Inferior parietal cortex (tissue), 1 donor: ENCODE results near the gene METAP1D.
"Not testable (repeated sequence)": the region's sequence is repeated elsewhere in the genome, so short reads cannot be mapped to it uniquely, and the experiment has no call there.

Experiments
- DNase-seq: peaks from one replicate; pipeline ENCODE4 v3.0.0-alpha.2; 2016; ENCODE audit errors: extremely low spot score

METAP1D gene

DNA sequence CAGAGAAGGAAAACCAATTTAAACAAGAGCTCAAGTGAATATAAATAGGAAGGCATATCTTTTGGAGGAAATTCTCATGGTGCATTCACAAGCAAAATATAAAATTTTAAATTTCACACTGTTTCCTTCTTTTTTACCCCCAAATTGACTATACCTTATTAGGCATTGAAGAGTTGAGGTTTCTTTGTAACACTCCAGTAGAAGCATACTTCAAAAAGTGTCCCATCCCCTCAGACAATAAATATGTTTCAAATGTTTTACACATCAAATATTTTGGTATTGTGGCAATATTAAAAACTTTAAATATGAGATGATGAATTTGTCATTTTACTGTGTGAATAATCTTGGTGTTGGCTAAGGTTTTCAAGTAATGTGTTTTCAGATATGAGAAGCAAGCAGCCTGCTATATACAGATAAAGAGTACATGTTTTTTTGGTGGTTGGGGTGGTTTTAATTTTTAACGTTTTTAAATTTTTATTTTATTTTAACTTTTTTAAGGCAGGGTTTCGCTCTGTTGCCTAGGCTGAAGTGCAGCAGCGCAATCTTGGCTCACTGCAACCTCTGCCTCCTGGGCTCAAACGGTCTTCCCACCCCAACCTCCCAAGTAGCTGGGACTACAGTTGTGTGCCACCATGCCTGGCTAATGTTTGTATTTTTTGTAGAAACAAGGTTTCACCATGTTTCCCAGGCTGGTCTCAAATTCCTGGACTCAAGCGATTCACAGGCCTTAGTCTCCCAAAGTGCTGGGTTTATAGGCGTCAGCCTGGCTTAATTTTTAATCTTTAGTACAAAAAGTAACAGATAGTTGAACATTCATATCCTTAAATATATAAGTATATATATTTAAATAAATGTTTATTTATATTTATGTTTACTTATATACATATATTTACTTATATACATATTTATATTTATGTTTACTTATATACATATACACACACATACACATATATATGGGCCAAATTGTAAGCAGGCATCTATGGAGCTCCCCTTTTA is 49.1 kb downstream of the METAP1D start:
- peak; percentile 0 for DNase-seq

GRCh38 chr2:172049567-172050120 is 49.9 kb downstream of the METAP1D start:
- peak; percentile 0 for DNase-seq

GRCh38 chr2:172050479-172051125 is 50.8 kb downstream of the METAP1D start:
- DNase-seq, result no peak

DNA sequence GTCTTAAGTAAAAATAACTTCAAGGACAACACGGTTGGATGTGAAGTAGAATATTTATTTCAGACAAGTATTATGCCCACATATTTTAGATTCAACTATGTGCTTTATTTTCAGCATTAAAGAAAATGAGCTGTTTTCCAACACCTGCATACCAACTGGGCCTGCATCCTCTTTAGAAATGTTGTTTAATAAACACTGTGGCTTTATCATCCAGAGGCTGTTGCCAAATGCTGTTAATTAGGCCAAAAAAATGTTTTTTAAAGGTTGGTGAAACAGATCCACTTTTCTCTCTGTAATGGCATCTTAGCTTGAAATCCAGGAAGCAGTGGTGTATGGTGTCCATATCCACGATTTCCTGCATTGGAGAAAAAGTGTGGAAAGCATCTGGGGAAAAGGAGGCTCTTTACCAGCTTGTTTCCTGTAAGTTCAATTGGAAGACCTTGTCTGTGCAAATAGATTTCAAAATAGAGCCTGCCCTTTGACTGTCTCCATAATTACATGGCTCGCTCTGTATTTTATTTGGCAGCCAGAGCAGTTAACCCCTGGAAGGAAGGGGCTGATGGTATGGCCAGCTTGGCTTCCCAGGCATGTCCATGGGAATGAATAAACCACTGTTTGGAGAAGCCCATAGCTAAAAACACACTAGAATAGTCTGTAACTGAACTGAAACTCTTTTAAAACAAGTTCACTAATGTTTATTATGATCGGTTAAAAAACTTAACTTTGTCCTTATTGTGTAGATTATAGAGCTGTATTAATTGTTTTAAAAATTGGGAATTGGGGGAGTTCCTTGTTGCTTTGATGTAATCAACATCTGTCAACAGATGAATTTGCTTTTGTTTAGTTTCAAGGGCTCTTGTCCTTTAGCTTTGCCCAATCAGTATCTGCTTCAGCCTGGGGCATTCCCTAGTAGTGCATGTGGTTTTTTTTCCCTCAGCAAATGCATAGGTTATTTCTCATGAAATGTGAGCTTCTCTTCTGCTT is 52.5 kb downstream of the METAP1D start:
- peak; percentile 2 for DNase-seq

GRCh38 chr2:172053486-172053885 is 53.7 kb downstream of the METAP1D start:
- DNase-seq, result peak; percentile 0

GRCh38 chr2:172056293-172056692 is 56.5 kb downstream of the METAP1D start:
- peak; percentile 1 for DNase-seq

- DNase-seq, result no peak
These were observed 58.9 kb downstream of the METAP1D start for GRCh38 chr2:172058660-172059059.

- not testable (repeated sequence) for DNase-seq
These were observed 60.4 kb downstream of the METAP1D start for GRCh38 chr2:172060118-172060517.

DNA sequence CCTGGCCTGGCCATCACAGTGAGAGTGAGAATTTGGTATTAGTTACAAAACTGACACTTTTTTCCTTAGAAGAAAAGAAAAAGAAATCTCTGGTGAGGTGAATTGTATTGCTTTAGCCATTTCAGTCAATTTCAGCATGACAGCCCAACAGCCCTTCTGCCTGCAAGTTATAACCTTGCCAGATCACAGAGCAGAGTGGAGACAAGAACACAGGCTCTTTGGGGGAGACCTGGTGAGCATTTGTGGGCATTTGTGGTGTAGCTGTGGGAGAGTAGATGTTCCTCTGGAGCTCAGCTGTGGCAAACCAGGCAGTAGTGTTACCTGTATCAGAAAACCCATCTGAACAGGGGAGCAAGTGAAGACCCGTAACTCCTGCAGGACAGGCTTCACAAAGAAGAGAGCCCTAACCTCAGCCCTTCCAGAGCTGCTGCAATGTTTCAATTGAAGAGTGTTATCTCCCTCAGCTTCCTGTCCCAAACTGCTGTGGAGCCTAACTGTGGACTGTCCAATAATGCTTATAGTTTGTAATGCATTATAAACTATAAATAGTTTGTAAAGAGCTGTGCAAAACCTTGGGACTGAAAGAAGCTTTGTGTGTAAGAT is 62.8 kb downstream of the METAP1D start:
- no peak for DNase-seq

DNA sequence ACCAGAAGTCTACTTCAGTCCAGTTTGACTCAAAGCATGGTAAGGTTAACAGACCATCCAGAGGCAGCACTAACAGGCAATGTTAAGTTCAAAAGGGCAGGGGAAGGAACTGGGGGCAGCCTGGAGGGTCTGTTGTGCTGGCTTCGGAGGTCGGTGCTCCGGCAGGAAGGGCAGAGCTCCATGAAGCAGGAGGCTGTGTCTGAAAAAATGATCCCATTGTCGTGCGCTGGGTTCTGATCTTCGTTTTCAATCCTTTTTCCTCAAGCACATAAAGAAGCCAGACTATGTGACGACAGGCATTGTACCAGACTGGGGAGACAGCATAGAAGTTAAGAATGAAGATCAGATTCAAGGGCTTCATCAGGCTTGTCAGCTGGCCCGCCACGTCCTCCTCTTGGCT is 63.7 kb downstream of the METAP1D start:
- no peak for DNase-seq

- DNase-seq, result no peak
These were observed 65.4 kb downstream of the METAP1D start for GRCh38 chr2:172065111-172065510.

DNA sequence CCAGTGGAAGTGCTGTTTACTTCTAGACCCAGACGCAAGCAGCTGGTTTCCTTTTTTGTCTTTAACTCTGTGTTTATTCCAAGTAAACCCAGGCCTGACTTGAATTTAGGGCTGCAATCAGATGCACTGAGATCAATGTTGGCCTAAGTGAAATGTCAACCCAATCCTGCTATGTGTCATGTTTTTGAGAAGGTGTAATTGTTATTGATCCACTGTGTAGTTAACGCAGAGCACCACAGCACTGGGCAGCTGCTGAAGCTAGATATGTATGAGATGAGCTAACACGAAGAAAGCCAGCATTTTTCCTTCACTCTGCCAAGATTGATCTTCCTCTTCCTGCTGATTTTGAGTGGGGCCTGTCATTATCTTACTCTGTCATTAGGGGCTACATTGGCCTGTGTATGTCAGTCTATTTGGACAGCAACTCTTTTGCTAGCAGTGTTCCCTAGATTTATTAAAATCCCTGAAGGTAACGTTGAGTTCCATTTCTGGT is 66.7 kb downstream of the METAP1D start:
- no peak for DNase-seq

DNA sequence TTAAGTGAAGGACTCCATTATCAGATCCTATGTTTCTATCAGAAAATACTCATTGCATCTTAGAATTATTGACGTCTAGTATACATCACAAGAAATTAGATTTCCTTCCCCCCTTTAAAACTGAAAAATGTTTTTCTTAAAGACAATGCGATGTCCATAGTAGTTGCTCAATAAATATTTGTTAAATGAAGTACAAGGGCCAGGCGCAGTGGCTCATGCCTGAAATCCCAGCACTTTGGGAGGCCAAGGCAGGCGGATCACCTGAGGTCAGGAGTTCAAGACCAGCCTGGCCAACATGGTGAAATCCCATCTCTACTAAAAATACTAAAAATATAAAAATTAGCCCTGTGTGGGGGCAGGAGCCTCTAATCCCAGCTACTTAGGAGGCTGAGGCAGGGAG is 68.2 kb downstream of the METAP1D start:
- DNase-seq, result not testable (repeated sequence)

DNA sequence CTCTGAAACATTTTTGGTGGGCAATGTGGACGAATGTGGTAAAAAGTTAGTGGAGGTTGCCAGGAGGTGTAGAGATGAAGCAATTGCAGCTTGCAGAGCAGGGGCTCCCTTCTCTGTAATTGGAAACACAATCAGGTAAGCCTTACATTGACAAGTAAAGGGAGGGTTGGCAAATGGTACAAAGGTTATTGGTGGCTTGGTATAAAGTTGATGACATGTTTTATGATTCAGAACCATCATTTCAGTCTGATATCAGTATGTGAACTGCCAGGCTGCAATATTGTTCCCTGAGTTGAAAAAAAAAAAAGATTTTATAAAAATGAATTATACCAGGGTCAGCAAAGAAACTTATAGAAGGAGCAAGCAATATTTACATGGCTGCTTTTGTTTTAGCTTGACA is 71.2 kb downstream of the METAP1D start:
- DNase-seq, result no peak

GRCh38 chr2:172072303-172072702 is 72.5 kb downstream of the METAP1D start:
- no peak for DNase-seq

- no peak for DNase-seq
These were observed 73.0 kb downstream of the METAP1D start for GRCh38 chr2:172072706-172073105.

- DNase-seq, result no peak
These were observed 73.8 kb downstream of the METAP1D start for GRCh38 chr2:172073518-172073917.

GRCh38 chr2:172074254-172074653 is 74.5 kb downstream of the METAP1D start:
- DNase-seq, result no peak

- DNase-seq, result no peak
These were observed 79.7 kb downstream of the METAP1D start for GRCh38 chr2:172079416-172079815.

- DNase-seq, result no peak
These were observed 80.3 kb downstream of the METAP1D start for GRCh38 chr2:172079838-172080640.
